HG02610 (cell line): Measurements from ENCODE around the gene RHBDF1.

Experiments
- ATAC-seq: cut with Tn5 transposase; IDR thresholded peaks from one replicate; pipeline ENCODE4 v1.9.1; 2021; ENCODE audit warnings: mild to moderate bottlenecking, moderate library complexity; ENCODE audit not compliant: unreplicated experiment

RHBDF1 gene

DNA sequence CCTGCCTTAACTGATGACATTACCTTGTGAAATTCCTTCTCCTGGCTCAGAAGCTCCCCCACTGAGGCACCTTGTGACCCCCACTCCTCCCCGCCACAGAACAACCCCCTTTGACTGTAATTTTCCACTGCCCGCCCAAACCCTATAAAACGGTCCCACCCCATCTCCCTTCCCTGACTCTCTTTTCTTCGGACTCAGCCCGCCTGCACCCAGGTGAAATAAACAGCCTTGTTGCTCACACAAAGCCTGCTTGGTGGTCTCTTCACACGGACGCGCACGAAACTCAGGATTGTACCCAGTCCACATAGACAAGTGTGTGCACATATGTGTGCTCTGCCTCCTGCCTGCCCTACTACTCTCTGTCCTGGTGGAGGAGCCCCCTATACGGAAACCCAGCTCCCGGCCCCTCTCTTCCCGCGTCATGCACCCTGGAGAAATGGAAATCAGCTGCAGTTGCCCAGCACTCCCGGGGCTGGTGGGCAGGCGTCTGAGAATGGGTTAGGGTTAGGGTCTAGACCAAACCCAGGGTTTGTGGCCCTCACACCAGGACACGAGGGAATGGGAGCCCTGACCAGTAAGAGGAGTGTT lies 2.4 kb upstream of the RHBDF1 start:
- ATAC-seq = no peak

GRCh38 chr16:74051-74746 lies 1.8 kb upstream of the RHBDF1 start:
- ATAC-seq = no peak

DNA sequence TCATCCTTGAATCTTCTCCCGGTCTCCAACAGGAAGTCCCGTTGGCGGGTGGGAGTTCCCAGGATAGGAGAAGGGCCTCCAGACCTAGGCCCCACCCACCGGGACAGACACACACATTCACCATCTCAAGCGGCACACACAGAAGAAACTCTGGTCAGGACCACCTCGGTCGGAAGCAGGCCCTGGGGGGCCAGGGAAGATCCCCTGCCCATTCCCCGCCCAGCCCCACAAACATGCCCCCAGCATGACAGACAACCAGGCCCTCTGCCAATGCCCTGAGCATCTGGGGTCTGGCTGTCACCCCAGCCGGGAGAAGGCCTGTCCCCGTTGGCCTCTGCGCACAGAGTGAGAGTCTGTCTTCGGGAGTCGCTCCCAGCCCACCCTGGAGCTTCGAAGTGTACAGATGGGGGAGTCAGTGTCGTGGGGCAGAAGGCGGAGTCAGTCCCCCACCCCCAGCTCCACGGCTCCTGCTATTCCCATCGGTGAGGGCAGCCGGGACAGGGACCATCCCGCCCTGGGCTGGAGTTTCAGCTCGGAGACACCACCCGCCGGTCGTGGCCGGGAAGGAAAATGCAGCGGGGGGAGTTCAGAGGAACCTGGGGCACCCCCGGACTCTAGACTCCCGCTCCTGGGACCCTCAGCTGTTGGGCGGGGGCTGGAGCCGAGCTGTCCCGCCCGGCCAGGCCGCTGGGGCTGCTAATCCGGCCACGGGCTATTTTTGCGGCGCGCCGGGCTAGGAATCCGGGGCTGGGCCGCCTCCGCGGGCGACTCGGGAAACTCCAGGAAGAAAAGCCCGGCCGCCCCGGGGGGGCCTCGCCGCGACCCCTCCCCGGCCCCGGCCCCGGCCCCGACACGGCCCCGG lies 660 bp downstream of the RHBDF1 start:
- ATAC-seq = no peak

GRCh38 chr16:71210-71539 lies 1.3 kb downstream of the RHBDF1 start:
- no peak for ATAC-seq

GRCh38 chr16:69181-69580 lies 3.2 kb downstream of the RHBDF1 start:
- ATAC-seq = no peak

DNA sequence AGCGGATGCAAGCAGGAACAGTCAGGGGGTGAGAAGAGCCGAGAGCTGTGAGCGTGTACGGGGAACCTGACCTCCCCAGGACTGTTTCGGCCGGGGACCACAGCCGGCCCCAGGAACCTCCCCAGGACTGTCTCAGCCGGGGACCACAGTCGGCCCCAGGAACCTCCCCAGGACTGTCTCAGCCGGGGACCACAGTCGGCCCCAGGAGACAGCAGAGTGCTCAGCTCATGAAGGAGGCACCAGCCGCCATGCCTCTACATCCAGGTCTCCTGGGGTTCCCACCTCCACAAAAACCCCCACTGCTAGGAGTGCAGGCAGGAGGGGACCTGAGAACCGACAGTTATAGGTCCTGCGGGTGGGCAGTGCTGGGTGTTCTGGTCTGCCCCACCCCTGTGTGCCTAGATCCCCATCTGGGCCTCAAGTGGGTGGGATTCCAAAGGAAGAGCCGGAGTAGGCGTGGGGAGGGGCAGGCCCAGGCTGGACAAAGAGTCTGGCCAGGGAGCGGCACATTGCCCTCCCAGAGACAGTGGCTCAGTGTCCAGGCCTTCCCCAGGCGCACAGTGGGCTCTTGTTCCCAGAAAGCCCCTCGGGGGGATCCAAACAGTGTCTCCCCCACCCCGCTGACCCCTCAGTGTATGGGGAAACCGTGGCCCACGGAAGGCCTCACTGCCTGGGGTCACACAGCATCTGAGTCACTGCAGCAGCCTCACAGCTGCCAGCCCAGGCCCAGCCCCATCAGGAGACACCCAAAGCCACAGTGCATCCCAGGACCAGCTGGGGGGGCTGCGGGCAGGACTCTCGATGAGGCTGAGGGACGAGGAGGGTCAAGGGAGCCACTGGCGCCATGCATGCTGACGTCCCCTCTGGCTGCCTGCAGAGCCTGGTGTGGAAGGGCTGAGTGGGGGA lies 4.3 kb downstream of the RHBDF1 start:
- no peak for ATAC-seq

DNA sequence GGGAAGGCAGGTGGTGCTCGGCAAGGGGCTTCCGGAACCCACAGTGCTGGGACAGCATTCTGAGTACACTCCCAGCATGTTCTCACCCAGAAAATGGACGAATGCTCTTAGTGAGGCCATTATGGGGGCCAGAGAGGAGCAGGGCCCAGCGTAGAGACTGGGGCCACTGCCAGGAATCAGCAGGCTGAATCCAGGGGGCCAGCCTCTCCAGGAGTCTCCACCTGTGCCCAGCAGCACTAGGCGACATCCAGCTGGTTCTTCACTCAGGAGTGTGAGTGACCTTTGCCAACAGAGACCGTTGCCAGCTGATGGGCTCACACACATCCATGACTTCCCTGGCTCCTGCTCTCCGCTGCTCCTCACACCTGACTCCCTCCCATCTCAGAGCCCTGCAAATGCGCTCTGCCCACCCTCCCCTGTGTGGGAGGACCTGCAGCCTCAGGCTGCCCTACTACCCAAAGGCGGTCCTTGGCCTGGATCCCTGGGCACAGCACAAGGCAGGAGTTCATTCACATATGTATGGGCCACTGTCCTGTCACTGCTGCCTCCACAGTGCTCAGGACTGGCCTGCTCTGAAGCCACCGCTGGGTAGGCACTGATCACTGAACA lies 5.1 kb downstream of the RHBDF1 start:
- ATAC-seq = no peak

DNA sequence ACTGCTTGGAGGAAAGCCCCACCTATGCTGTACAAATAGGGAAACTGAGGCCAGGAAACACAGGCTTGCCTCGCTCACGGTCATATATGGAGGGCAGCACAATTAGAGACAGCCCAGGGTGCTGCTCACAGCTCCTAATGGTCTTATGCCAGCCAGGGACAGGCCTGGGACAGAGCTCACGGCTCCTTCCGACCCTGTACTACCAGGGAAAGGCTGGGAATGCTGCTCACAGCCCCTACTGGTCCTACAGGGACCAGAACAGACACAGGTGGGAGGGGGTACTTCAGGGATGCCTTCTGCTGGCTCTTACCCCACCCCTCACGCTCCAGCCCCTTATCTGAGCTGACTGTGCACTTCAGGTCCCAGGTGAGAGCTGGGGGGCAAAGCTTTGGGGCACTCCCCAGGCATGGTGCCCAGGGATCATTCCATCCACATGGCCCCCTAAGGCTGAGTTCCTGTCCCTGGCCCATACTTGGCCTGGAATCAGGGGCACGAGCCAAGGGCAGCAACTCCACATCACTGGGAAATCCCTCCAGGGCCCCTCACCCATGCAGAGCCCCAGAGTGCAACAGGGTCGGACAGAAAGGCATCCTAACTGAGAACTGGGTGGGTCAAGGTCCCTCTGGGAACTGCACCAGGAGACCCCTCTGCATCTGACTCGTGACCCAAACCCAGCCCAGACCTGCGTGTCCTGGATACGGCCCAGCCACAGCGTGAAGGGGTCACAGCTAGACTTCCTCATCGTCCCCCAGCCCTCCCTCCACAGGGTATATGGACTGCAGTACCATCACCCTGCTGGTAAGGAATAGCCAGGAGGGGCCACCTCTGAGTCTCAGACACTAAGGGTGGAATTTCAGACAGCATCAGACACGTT lies 5.9 kb downstream of the RHBDF1 start:
- ATAC-seq = no peak

GRCh38 chr16:65745-66144 lies 6.7 kb downstream of the RHBDF1 start:
- no peak for ATAC-seq

GRCh38 chr16:64914-65255 lies 7.5 kb downstream of the RHBDF1 start:
- ATAC-seq = no peak

GRCh38 chr16:63998-64913 lies 8.2 kb downstream of the RHBDF1 start:
- no peak for ATAC-seq

DNA sequence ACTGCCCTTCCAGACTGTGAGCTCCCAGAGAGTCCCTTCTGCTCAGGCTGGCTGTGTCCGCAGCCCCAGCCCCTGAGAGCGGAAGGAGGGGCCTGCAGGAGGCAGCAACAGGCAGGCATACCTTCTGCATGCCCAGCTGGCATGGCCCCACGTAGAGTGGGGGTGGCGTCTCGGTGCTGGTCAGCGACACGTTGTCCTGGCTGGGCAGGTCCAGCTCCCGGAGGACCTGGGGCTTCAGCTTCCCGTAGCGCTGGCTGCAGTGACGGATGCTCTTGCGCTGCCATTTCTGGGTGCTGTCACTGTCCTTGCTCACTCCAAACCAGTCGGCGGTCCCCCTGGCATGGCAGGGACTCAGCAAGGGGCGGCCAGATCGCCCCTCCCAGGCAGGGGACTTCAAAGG lies 9.0 kb downstream of the RHBDF1 start:
- no peak for ATAC-seq

DNA sequence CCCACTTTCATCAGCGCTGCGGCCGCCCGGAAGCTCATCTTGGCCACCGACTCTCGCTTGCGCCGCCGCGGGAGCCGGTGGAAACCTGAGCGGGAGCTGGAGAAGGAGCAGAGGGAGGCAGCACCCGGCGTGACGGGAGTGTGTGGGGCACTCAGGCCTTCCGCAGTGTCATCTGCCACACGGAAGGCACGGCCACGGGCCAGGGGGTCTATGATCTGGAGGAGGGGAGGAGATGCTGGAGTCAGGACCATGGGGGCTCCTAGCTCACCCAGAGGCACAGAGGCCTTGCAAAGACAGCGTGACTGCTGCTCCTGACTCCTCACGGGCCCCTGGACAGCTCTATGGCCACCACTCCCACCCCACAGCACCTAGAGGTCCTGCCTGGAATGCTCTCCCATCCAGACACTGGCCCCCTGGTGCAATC lies 9.5 kb downstream of the RHBDF1 start:
- ATAC-seq = no peak

- ATAC-seq = no peak
Measured at GRCh38 chr16:62283-62967, 10.0 kb downstream of the RHBDF1 start.

- ATAC-seq = no peak
Measured at GRCh38 chr16:61879-62281, 10.6 kb downstream of the RHBDF1 start.

DNA sequence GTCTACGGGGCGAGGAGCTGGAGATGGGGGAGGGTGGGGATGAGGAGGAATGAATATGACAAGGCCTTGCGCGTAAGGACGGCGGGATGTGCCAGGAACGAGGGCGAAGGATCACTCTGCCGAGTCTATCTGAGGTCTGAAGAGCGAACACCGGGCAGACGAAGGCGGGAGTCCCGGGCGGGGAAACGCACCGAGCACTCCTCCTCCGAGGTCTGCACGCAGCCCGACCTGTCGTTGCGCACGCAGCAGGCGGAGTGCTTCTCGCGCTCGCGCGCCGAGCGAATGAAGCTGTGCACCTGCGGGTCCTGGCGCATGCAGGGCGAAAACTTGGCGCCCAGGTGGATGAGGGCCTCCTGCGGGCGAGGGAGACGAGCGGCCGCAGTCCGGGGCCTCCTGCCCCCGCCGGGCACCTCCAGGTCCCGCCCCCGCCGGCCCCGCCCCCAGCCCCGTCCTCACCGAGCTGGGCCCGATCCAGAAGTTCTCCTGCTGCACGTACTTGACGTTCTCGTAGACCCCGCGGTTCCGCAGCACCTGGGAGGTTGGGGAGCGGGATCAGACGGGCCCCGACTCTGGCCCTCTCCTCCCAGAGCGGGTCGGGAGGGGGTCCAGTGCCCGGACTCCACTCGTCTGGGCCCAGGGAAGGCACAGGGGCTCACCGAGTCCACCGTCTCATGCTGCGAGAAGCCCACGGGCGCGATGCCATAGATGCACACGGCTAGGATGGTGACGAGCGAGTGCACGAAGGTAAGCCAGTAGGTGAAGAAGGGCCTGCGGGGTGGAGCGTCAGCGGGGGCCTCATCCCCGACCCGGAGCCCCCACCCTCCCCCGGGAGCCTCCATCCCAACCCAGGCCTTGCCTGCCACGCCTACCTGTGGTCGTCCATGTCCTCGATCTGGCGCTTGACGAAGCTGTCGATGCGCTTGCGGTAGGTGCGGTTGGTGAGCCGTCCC lies 11.2 kb downstream of the RHBDF1 start:
- no peak for ATAC-seq

GRCh38 chr16:60166-60565 lies 12.3 kb downstream of the RHBDF1 start:
- ATAC-seq = no peak
